ENCODE measurements around the gene GAL3ST3. TPM values are rescaled to one million over a fixed set of nuclear protein-coding genes. Genes with fewer than 3 reads are reported as not detected.

GAL3ST3 gene
- total RNA-seq, 2 donors from 2014 or later, result 1.1 TPM; not detected in 1

DNA sequence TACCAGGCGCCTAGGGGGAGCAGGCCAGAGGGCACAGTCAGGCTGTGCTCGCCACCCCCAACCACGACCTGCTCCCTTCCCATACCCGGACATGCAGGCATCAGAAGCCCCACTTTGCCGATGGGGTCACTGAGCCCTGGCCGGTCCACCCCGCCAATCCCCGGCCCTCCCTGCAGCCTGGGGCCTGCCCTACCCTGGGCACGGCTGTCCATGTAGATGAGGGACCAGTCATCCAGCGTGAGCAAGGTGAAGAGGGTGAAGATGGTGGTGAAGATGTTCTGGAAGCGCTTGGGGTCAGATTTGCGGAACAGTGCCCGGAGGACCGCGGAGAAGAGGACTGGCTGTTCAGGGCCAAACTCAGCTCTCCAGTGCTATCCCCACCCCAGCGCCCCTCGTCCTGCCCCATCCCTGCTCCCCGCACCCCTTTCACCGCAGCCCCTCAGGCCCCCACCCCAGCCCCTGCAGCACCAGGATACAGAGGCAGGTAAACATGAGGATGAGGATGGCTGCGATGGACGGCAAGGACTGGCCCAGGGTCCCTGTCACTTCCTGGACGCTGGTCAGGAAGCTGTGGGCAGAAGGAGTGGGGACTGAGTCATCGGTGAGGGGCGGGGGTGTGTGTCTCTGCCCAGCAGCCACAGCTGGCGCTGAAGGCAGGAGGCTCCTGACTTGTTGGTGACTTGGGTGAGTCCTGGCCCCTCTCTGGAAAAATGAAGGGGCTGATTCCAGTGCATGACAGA lies 28.2 kb downstream of the GAL3ST3 start:
- ATAC-seq (ENCODE audit: insufficient number of reproducible peaks, low FRiP score, low read depth) (no peak), DNase-seq (ENCODE audit: low spot score) (no peak)
- Histone ChIP-seq H3K36me3 (no peaks in the 10 kb centered on the region), H3K9me3 (no peaks in the 10 kb centered on the region), H3K4me1 (ENCODE audit: control insufficient read depth in 1 of 2, low read depth in 2 of 2) (peaks cover 27 to 38% of the 10 kb centered on the region in 2 donors), H3K4me3 (peak overlapping the region; percentile 27), H3K27me3 (replicated peaks; ENCODE audit: insufficient read depth) (no peaks in the 10 kb centered on the region), H3K27ac (peak overlapping the region; percentile 60 to 82)
- TF ChIP-seq, protein P1, sequence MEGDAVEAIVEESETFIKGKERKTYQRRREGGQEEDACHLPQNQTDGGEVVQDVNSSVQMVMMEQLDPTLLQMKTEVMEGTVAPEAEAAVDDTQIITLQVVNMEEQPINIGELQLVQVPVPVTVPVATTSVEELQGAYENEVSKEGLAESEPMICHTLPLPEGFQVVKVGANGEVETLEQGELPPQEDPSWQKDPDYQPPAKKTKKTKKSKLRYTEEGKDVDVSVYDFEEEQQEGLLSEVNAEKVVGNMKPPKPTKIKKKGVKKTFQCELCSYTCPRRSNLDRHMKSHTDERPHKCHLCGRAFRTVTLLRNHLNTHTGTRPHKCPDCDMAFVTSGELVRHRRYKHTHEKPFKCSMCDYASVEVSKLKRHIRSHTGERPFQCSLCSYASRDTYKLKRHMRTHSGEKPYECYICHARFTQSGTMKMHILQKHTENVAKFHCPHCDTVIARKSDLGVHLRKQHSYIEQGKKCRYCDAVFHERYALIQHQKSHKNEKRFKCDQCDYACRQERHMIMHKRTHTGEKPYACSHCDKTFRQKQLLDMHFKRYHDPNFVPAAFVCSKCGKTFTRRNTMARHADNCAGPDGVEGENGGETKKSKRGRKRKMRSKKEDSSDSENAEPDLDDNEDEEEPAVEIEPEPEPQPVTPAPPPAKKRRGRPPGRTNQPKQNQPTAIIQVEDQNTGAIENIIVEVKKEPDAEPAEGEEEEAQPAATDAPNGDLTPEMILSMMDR (IDR thresholded peaks at IDR 0.05), result no peak

DNA sequence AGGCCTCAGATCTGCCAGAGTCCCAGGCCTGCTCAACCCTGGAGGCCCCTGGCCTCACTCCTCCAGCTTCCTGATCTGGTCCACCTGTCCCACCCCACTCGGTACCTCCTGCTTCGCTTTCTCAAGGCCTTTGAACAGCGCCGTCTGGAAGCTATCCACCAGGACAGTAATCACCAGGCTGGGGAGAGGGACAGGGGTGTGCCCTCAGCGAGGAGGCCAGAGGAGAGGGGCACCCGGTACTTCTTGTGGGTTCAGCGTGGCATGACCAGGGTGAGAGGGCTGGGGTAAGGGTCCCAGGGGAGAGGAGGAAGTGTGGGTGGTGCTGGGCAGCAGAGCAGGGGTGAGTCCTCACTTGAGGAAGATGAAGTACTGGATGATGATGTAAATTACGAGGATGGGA lies 28.7 kb downstream of the GAL3ST3 start:
- Histone ChIP-seq H3K9me3 (no peaks in the 10 kb centered on the region), H3K27ac (peak overlapping the region in 1 of 2 donors; percentile 82)
- ATAC-seq (ENCODE audit: insufficient number of reproducible peaks, low FRiP score, low read depth), result no peak

DNA sequence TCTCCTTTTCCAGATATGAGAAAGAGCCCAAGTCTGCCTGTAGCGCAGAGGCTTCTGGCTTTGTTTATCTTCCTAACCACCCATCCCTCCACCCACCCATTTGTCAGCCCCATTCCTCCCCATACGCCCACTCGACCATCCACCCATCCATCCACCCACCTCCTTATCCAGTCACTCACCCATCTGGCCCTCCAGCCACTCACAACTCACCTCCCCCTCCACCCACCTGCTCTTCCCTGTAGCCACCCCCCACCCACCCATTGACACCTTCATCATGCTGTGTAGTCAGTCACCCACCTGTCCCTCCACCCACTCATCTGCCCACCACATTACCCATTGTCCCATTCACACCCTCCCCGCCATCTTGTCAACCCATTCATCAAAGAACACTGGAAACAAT lies 31.6 kb downstream of the GAL3ST3 start:
- H3K4me1 ChIP-seq (ENCODE audit: control insufficient read depth in 1 of 2, low read depth in 2 of 2), result peaks cover 43 to 62% of the 10 kb centered on the region in 2 donors
- TF ChIP-seq, protein P1 (IDR thresholded peaks at IDR 0.05), result no peak

More for the DNA sequence above, 28.7 kb downstream of the GAL3ST3 start:
- DNase-seq (ENCODE audit: low spot score), result no peak
- Histone ChIP-seq H3K27me3 (replicated peaks; ENCODE audit: insufficient read depth) (no peaks in the 10 kb centered on the region), H3K36me3 (no peaks in the 10 kb centered on the region), H3K4me3 (no peak overlapping the region), H3K4me1 (ENCODE audit: control insufficient read depth in 1 of 2, low read depth in 2 of 2) (peaks cover 30 to 44% of the 10 kb centered on the region in 2 donors)
- TF ChIP-seq, protein P1 (IDR thresholded peaks at IDR 0.05), result no peak

DNA sequence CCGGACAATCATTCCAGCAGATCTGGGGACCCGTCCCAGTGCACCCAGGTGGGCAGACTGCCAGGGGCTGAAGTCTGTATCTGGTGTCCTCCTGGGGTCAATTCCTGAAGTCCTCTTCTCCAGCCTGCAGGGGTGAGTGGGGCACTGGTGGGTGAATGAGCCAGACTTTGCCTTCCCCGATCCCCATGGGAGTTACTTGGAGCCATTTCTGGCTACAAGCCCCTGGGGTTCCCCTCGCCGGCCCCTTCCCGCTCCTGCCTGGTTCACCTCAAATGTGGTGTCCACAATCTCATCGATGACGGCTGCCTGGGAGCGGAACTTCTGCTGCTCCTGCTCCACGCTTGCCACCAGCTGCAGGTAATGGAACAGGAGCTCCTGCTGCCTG lies 32.2 kb downstream of the GAL3ST3 start:
- Histone ChIP-seq H3K27me3 (replicated peaks; ENCODE audit: insufficient read depth) (no peaks in the 10 kb centered on the region), H3K27ac (peak overlapping the region; percentile 92 to 97), H3K4me1 (ENCODE audit: control insufficient read depth in 1 of 2, low read depth in 2 of 2) (peaks cover 41 to 62% of the 10 kb centered on the region in 2 donors), H3K9me3 (no peaks in the 10 kb centered on the region), H3K4me3 (peak overlapping the region; percentile 55), H3K36me3 (no peaks in the 10 kb centered on the region)
- no peak for ATAC-seq (ENCODE audit: insufficient number of reproducible peaks, low FRiP score, low read depth)
- TF ChIP-seq, protein P1 (IDR thresholded peaks at IDR 0.05), result no peak
- no peak for DNase-seq (ENCODE audit: low spot score)

More for the DNA sequence above, 31.6 kb downstream of the GAL3ST3 start:
- H3K36me3 ChIP-seq, result no peaks in the 10 kb centered on the region
- H3K27ac ChIP-seq, result peak overlapping the region in 1 of 2 donors; percentile 25
- no peaks in the 10 kb centered on the region for H3K27me3 ChIP-seq (replicated peaks; ENCODE audit: insufficient read depth)
- DNase-seq (ENCODE audit: low spot score) (no peak), ATAC-seq (ENCODE audit: insufficient number of reproducible peaks, low FRiP score, low read depth) (no peak)
- no peak overlapping the region for H3K4me3 ChIP-seq
- no peaks in the 10 kb centered on the region for H3K9me3 ChIP-seq

DNA sequence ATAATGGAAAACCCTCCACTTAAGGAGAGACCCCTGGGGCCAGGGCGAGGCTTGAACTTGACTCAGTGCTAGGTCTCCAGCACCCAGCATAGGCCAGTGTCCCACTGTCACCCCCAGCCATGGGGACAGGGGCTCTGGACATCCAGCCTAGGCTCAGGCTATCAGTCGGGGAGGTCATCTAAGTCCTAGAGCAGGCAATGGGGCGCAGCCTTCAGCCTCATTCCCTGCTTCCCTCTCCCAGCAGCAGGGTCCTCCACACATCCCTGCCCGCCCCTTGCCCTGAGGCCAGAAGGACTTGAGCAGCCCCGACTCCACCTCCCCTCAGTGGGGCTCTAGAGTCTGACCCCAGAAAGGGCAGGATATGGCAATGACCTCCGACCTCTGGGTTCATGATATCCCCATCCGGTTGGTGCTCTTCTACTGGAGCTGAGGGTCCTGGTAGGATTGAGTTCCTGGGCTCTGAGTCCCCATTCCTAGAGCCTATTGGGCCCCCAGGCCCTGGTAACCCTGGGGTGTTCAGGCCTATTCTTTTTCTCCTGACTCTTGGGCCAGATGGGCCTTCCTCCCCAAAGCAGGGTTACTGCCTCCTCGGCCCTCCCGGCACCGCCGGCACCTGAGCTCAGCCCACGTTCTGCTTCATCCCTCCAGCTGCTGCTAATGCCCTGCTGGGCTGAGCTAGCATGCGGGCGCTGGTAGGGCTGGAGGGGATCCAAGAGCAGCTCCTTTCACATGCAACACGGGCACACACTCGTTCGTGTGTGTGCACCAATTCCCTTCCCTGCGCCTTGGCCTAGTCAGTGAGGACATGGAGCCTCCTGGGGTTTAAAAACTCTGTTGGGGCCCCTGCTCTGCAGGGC lies 32.8 kb downstream of the GAL3ST3 start:
- TF ChIP-seq, protein P1 (IDR thresholded peaks at IDR 0.05), result no peak
- no peaks in the 10 kb centered on the region for H3K27me3 ChIP-seq (replicated peaks; ENCODE audit: insufficient read depth)
- DNase-seq (ENCODE audit: low spot score) (no peak), ATAC-seq (ENCODE audit: insufficient number of reproducible peaks, low FRiP score, low read depth) (peak; percentile 1)
- H3K4me1 ChIP-seq (ENCODE audit: control insufficient read depth in 1 of 2, low read depth in 2 of 2), result peaks cover 40 to 62% of the 10 kb centered on the region in 2 donors
- H3K9me3 ChIP-seq, result no peaks in the 10 kb centered on the region
- peak overlapping the region; percentile 92 to 97 for H3K27ac ChIP-seq
- no peaks in the 10 kb centered on the region for H3K36me3 ChIP-seq
- H3K4me3 ChIP-seq, result peak overlapping the region; percentile 55

All from thoracic aorta (tissue), 2 donors.